Activated CD8-positive, alpha-beta memory T cell treated with anti-CD3 and anti-CD28 coated beads, Interleukin-2, amount 10 ng/mL, durations not matched to agents 7 days and 5 days (primary cell): ENCODE results near the gene ONECUT2. TPM values are rescaled to one million over a fixed set of nuclear protein-coding genes. Genes with fewer than 3 reads are reported as not detected.

Source experiments
- ATAC-seq: fragments of 150-1000 bp; cut with Tn5 transposase; one replicate; pipeline ENCODE4 v1.10.0; 2021; ENCODE audit warnings: moderate library complexity
- CTCF ChIA-PET: fragments of 350-600 bp; sonication (Branson Sonifier 250); formaldehyde crosslinking; loops from one replicate; lab custom pipeline; 2021; ENCODE audit warnings: antibody characterized with exemption; lab: Charles Lee
- DNase-seq: peaks from one replicate; pipeline ENCODE4 v3.0.0-alpha.2; 2020
- H3K27ac Mint-ChIP-seq: one replicate; pipeline ENCODE4 v1.8.0; 2021; ENCODE audit warnings: mild to moderate bottlenecking, mixed read lengths
- H3K27me3 Mint-ChIP-seq: one replicate; pipeline ENCODE4 v1.8.0; 2021; ENCODE audit warnings: mixed read lengths
- H3K36me3 Mint-ChIP-seq: one replicate; pipeline ENCODE4 v1.8.0; 2021; ENCODE audit warnings: mild to moderate bottlenecking, mixed read lengths
- H3K4me1 Mint-ChIP-seq: one replicate; pipeline ENCODE4 v1.8.0; 2021; ENCODE audit warnings: mixed read lengths
- H3K4me3 Mint-ChIP-seq: one replicate; pipeline ENCODE4 v1.8.0; 2021; ENCODE audit warnings: mild to moderate bottlenecking, moderate library complexity, mixed read lengths
- H3K9me3 Mint-ChIP-seq: one replicate; pipeline ENCODE4 v1.8.0; 2022; ENCODE audit warnings: low read depth, mixed read lengths
- total RNA-seq, 2 experiments: library from RNA; stranded (reverse); gene quantifications; one replicate each; pipeline ENCODE4 v1.2.3, GENCODE V29; 2021

Gene ONECUT2
- total RNA-seq, 2 experiments from 2014 or later, result not detected

GRCh38 chr18:57533868-57534510 is 98.8 kb downstream of the ONECUT2 start:
- H3K9me3 Mint-ChIP-seq, result no peaks in the 10 kb centered on the region
- H3K27ac Mint-ChIP-seq, result no peak overlapping the region
- ATAC-seq (no peak), DNase-seq (no peak)
- no peaks in the 10 kb centered on the region for H3K36me3 Mint-ChIP-seq
- no peaks in the 10 kb centered on the region for H3K27me3 Mint-ChIP-seq
- H3K4me1 Mint-ChIP-seq, result no peaks in the 10 kb centered on the region
- CTCF ChIA-PET, result no interaction called here
- no peak overlapping the region for H3K4me3 Mint-ChIP-seq

DNA sequence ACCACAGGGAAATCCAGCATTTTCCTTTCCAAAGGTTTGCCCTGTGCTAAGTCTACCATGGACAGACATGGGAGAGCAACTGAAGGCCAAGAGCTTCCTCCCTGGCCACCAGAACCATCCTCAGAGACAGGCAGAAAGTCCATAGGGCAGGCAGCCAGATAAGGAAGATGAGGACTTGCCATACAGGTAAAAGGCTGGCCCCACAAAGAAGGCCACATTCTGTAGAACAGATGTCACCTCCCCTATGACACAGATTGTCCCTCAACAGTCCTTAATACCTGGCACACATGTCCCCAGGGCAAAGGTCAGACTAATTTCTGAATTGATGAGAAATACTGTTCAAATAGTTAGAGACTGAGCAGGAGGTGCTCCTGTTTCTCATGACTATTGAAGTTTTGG is 99.3 kb downstream of the ONECUT2 start:
- H3K36me3 Mint-ChIP-seq, result no peaks in the 10 kb centered on the region

DNA sequence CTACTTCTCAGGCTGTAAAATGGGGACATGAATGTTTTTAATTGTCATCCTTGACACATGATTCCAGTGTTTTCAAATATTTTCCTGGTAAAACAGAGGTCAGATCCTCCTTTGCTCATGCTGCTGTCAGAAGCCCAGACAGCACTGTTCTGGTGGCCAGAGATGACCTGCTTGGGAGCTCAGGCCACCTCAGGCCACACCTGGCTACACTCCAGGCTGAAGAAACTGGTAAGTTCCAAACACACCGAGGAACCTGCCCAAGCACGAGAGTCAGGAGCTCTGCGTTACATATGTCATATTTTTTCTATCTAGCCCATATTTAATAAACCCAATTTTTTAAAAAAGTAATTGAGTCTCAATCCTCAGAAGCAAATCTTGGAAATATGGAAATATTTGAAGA is 103.4 kb downstream of the ONECUT2 start:
- H3K9me3 Mint-ChIP-seq, result no peaks in the 10 kb centered on the region
- H3K27ac Mint-ChIP-seq, result no peak overlapping the region
- ATAC-seq (no peak), DNase-seq (no peak)
- H3K4me1 Mint-ChIP-seq, result no peaks in the 10 kb centered on the region
- no peak overlapping the region for H3K4me3 Mint-ChIP-seq
- no peaks in the 10 kb centered on the region for H3K36me3 Mint-ChIP-seq
- H3K27me3 Mint-ChIP-seq, result no peaks in the 10 kb centered on the region
- CTCF ChIA-PET, result no interaction called here

More for the DNA sequence above, 99.3 kb downstream of the ONECUT2 start:
- Mint-ChIP-seq H3K27ac (no peak overlapping the region), H3K4me3 (no peak overlapping the region), H3K9me3 (no peaks in the 10 kb centered on the region), H3K27me3 (no peaks in the 10 kb centered on the region), H3K4me1 (no peaks in the 10 kb centered on the region)
- ATAC-seq, result no peak
- CTCF ChIA-PET, result no interaction called here
- no peak for DNase-seq

- CTCF ChIA-PET, result interaction anchor here (1.4 kb wide), 1 partner anchor 19 kb away, joined by 3 read pairs; no protein-coding TSS in a partner anchor
- DNase-seq (no peak), ATAC-seq (no peak)
- Mint-ChIP-seq H3K36me3 (no peaks in the 10 kb centered on the region), H3K9me3 (no peaks in the 10 kb centered on the region), H3K4me1 (no peaks in the 10 kb centered on the region), H3K27ac (no peak overlapping the region), H3K4me3 (no peak overlapping the region), H3K27me3 (no peaks in the 10 kb centered on the region)
Measured at GRCh38 chr18:57539702-57540101, 104.5 kb downstream of the ONECUT2 start.

Other genes starting within 250 kb of the ONECUT2 start
- not detected for gene ST8SIA3, start 82.8 kb upstream of the ONECUT2 start, total RNA-seq
- 10 to 100 TPM; 28.2 to 28.8 TPM for gene FECH, start 151.3 kb downstream of the ONECUT2 start, total RNA-seq
- gene NARS1, start 186.5 kb downstream of the ONECUT2 start, total RNA-seq, result 100 to 1,000 TPM in 1 of 2 experiments, 10 to 100 TPM in 1; 82.0 to 108 TPM